ENCODE data around the gene HIVEP2. TPM values are rescaled to one million over a fixed set of nuclear protein-coding genes. Genes with fewer than 3 reads are reported as not detected.

Gene HIVEP2
- total RNA-seq, 3 donors from 2014 or later (not counting 1 experiment from before 2014, with no cell fraction given), result 14.6 to 21.6 (median 18.7) TPM

DNA sequence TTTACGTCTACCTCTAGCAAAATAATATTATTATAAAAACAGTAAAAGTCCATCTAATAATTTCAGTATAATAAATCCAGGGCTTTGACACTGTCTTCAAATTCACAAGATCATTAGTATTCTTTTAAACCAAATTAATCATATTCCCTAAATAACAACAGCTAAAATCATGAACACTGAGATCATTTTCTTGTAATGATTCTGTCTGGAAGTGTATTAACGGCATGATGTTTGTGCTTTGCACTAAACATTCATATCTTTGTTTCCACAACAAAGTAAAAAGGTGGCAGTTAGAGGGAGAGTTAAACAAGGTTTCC lies 18.8 kb downstream of the HIVEP2 start:
- no peaks in the 10 kb centered on the region for H3K9me3 ChIP-seq (ENCODE audit: control insufficient read depth, insufficient read depth, low read length)
- no peak for ATAC-seq
- no peaks in the 10 kb centered on the region for H3K9me3 Mint-ChIP-seq
- H3K4me1 Mint-ChIP-seq, result peaks cover 31 to 33% of the 10 kb centered on the region in 2 donors
- H3K36me3 ChIP-seq (ENCODE audit: control insufficient read depth, insufficient read depth, low read length), result no peaks in the 10 kb centered on the region
- H3K36me3 Mint-ChIP-seq, result no peaks in the 10 kb centered on the region
- DNase-seq, result no peak
- H3K27me3 ChIP-seq (ENCODE audit: control insufficient read depth, insufficient read depth, low read length), result no peaks in the 10 kb centered on the region
- intact Hi-C loops (cut with micrococcal nuclease), result loop anchor here (1.0 kb wide), 1 partner anchor 11 kb away; no protein-coding TSS in a partner anchor
- H3K4me3 ChIP-seq (ENCODE audit: low read length), result peak overlapping the region; percentile 93
- peak overlapping the region; percentile 95 for H3K4me3 Mint-ChIP-seq
- peak overlapping the region; percentile 100 for H3K27ac ChIP-seq (ENCODE audit: low read length)
- peak overlapping the region; percentile 94 to 95 for H3K27ac Mint-ChIP-seq
- WGBS (ENCODE audit: insufficient coverage), result no CpG with 5 or more reads among the region's 2 CpGs
- TF ChIP-seq, protein P1, sequence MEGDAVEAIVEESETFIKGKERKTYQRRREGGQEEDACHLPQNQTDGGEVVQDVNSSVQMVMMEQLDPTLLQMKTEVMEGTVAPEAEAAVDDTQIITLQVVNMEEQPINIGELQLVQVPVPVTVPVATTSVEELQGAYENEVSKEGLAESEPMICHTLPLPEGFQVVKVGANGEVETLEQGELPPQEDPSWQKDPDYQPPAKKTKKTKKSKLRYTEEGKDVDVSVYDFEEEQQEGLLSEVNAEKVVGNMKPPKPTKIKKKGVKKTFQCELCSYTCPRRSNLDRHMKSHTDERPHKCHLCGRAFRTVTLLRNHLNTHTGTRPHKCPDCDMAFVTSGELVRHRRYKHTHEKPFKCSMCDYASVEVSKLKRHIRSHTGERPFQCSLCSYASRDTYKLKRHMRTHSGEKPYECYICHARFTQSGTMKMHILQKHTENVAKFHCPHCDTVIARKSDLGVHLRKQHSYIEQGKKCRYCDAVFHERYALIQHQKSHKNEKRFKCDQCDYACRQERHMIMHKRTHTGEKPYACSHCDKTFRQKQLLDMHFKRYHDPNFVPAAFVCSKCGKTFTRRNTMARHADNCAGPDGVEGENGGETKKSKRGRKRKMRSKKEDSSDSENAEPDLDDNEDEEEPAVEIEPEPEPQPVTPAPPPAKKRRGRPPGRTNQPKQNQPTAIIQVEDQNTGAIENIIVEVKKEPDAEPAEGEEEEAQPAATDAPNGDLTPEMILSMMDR (IDR thresholded peaks at IDR 0.05), result no peak
- H3K27me3 Mint-ChIP-seq (ENCODE audit: low read depth in 2 of 2), result no peaks in the 10 kb centered on the region
- peaks cover 6% of the 10 kb centered on the region for H3K4me1 ChIP-seq (ENCODE audit: control insufficient read depth, insufficient read depth, low read length)

DNA sequence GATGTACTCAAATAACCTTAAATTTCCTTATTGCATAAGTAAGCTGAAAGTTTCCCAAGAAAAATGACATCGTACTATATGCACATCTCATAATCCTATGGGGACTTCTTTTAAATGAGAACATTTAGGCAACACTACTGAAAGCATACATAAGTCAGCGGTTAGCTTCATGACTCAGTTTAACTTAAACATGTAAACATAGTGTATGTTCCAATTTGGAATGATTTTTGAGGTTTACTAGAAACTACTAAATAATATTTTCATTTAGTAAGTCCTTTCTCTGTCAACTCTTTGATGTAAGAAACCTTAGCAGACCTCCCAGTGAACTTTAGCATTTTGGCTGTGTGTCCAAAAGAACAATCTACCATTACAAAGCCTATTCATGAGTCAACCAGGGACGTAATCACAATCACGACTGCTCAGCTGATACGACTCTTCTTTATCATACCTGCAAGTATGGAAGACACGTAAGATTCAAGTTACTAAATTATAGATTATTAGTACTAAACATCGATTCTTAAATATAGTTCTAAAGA lies 19.3 kb downstream of the HIVEP2 start:
- no peaks in the 10 kb centered on the region for H3K9me3 ChIP-seq (ENCODE audit: control insufficient read depth, insufficient read depth, low read length)
- Mint-ChIP-seq H3K27me3 (ENCODE audit: low read depth in 2 of 2) (no peaks in the 10 kb centered on the region), H3K4me1 (peaks cover 31 to 33% of the 10 kb centered on the region in 2 donors), H3K27ac (peak overlapping the region; percentile 94 to 95), H3K9me3 (no peaks in the 10 kb centered on the region), H3K4me3 (peak overlapping the region; percentile 95), H3K36me3 (no peaks in the 10 kb centered on the region)
- intact Hi-C loops (cut with micrococcal nuclease), result loop anchor here (1.0 kb wide), 1 partner anchor 10 kb away; no protein-coding TSS in a partner anchor
- no peak overlapping the region for H3K4me3 ChIP-seq (ENCODE audit: low read length)
- peak overlapping the region; percentile 100 for H3K27ac ChIP-seq (ENCODE audit: low read length)
- TF ChIP-seq, protein P1 (IDR thresholded peaks at IDR 0.05), result no peak
- DNase-seq (peak in 1 of 2 donors; percentile 47), ATAC-seq (no peak)
- WGBS (ENCODE audit: insufficient coverage), result 100% methylated on average over 1 of the region's 7 CpGs
- H3K36me3 ChIP-seq (ENCODE audit: control insufficient read depth, insufficient read depth, low read length), result no peaks in the 10 kb centered on the region
- H3K27me3 ChIP-seq (ENCODE audit: control insufficient read depth, insufficient read depth, low read length), result no peaks in the 10 kb centered on the region
- peaks cover 6% of the 10 kb centered on the region for H3K4me1 ChIP-seq (ENCODE audit: control insufficient read depth, insufficient read depth, low read length)

DNA sequence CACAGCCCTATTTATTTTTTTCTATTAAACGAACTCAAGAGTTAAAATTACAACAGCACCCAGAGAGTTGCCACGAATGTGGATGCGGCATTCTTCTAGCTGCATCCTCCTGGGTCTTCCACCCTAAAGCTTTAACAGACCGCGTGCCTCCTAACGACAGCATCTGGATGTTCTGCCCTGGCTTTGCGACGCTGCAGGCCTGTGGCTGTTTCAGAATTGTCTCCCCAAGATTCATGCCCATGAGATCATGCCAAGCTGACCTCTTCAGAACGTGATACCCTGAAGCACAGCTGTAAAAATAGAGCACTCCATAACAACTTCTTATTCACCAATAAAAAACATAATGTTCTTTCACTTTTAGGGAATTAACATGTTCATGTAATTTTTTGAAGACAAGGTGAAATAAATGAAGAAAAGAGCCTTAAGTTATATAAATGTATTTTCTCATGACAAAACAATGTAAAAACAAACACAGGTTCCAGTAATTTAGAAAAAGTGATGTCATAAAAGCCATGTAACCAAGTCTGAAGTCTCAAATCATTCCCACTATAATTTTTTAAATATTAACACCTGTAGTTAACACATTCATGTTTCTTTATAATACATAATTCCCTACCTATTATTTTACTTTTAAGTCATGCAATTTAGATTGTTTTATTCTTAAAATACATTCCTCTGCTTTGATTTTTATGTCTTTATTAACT lies 26.5 kb downstream of the HIVEP2 start:
- no peak for DNase-seq
- intact Hi-C loops (cut with micrococcal nuclease), result no loop called here
- Histone ChIP-seq H3K9me3 (ENCODE audit: control insufficient read depth, insufficient read depth, low read length) (no peaks in the 10 kb centered on the region), H3K27ac (ENCODE audit: low read length) (no peak overlapping the region), H3K4me3 (ENCODE audit: low read length) (no peak overlapping the region), H3K4me1 (ENCODE audit: control insufficient read depth, insufficient read depth, low read length) (peaks cover 22% of the 10 kb centered on the region), H3K27me3 (ENCODE audit: control insufficient read depth, insufficient read depth, low read length) (no peaks in the 10 kb centered on the region), H3K36me3 (ENCODE audit: control insufficient read depth, insufficient read depth, low read length) (no peaks in the 10 kb centered on the region)
- Mint-ChIP-seq H3K4me3 (no peak overlapping the region), H3K9me3 (no peaks in the 10 kb centered on the region), H3K27me3 (ENCODE audit: low read depth in 2 of 2) (no peaks in the 10 kb centered on the region), H3K36me3 (no peaks in the 10 kb centered on the region), H3K4me1 (peaks cover 29 to 33% of the 10 kb centered on the region in 2 donors), H3K27ac (no peak overlapping the region)
- TF ChIP-seq, protein P1 (IDR thresholded peaks at IDR 0.05), result no peak
- 96% methylated on average over 9 of the region's 9 CpGs for WGBS (ENCODE audit: insufficient coverage)
- no peak for ATAC-seq

Data from natural killer cell (primary cell).